Osteoblast (primary cell): ENCODE results near the gene CRB2. TPM values are rescaled to one million over a fixed set of nuclear protein-coding genes. Genes with fewer than 3 reads are reported as not detected.

Experiments used
- DNase-seq: peaks from one replicate; pipeline ENCODE4 v3.0.0; 2011; ENCODE audit warnings: low spot score, mixed read lengths; ENCODE audit not compliant: insufficient read length; ENCODE audit errors: missing footprints
- H2AFZ ChIP-seq: 2 replicates; pipeline ENCODE4 v1.6.0; 2011; ENCODE audit warnings: mild to moderate bottlenecking, low read length
- H3K27ac ChIP-seq: 2 replicates; pipeline ENCODE4 v1.5.1; 2011; ENCODE audit warnings: mild to moderate bottlenecking, low read depth, low read length, moderate library complexity
- H3K27me3 ChIP-seq: 2 replicates; pipeline ENCODE4 v1.6.0; 2012; ENCODE audit warnings: mild to moderate bottlenecking, control low read depth, inconsistent platforms, low read length, moderate library complexity; ENCODE audit not compliant: insufficient read depth
- H3K36me3 ChIP-seq: 2 replicates; pipeline ENCODE4 v1.5.1; 2011; ENCODE audit warnings: mild to moderate bottlenecking, low read length, control low read depth, moderate library complexity; ENCODE audit not compliant: insufficient read depth
- H3K4me1 ChIP-seq: 2 replicates; pipeline ENCODE4 v1.5.1; 2011; ENCODE audit warnings: mild to moderate bottlenecking, low read length, control low read depth, moderate library complexity; ENCODE audit not compliant: insufficient read depth
- H3K4me2 ChIP-seq: 2 replicates; pipeline ENCODE4 v1.6.0; 2011; ENCODE audit warnings: mild to moderate bottlenecking, low read length; ENCODE audit not compliant: insufficient read depth
- H3K4me3 ChIP-seq: fragments of 200-600 bp; sonication (generic); 3 replicates; pipeline ENCODE4 v1.5.1; 2012; ENCODE audit warnings: mild to moderate bottlenecking, low read length, inconsistent platforms; ENCODE audit not compliant: insufficient read depth
- H3K79me2 ChIP-seq: 2 replicates; pipeline ENCODE4 v1.6.0; 2012; ENCODE audit warnings: mild to moderate bottlenecking, low read length, control low read depth, inconsistent platforms; ENCODE audit not compliant: insufficient read depth
- H3K9me3 ChIP-seq: 2 replicates; pipeline ENCODE4 v1.5.1; 2011; ENCODE audit warnings: low read depth, low read length, control low read depth
- H4K20me1 ChIP-seq: 2 replicates; pipeline ENCODE4 v1.6.0; 2012; ENCODE audit warnings: mild to moderate bottlenecking, low read length, control low read depth; ENCODE audit not compliant: insufficient read depth
- CTCF ChIP-seq: IDR thresholded peaks from 2 replicates; pipeline ENCODE4 v1.5.1; 2011; ENCODE audit warnings: mild to moderate bottlenecking, low read depth, low read length, moderate library complexity; ENCODE audit errors: extremely low read depth
- total RNA-seq: library from RNA; depleted of rRNA; stranded (reverse); fragments of >200 nt; gene quantifications from 2 replicates; pipeline ENCODE4 v1.2.3, GENCODE V29; 2012

The CRB2 gene
- total RNA-seq, 1 donor, result not detected

GRCh38 chr9:123399803-123400378 lies 43.9 kb downstream of the CRB2 start:
- H3K4me1 ChIP-seq, result no peaks in the 10 kb centered on the region
- no peak overlapping the region for H2AFZ ChIP-seq
- H3K27me3 ChIP-seq, result no peaks in the 10 kb centered on the region
- H3K36me3 ChIP-seq, result no peaks in the 10 kb centered on the region
- H3K79me2 ChIP-seq, result no peaks in the 10 kb centered on the region
- no peak overlapping the region for H3K27ac ChIP-seq
- H3K4me3 ChIP-seq, result no peak overlapping the region
- peak; percentile 91 for DNase-seq
- H3K9me3 ChIP-seq, result no peaks in the 10 kb centered on the region
- H4K20me1 ChIP-seq, result no peaks in the 10 kb centered on the region
- peak; percentile 56 for TF ChIP-seq CTCF
- no peak overlapping the region for H3K4me2 ChIP-seq

- no peaks in the 10 kb centered on the region for H4K20me1 ChIP-seq
- DNase-seq, result peak; percentile 81
- no peaks in the 10 kb centered on the region for H3K4me1 ChIP-seq
- no peaks in the 10 kb centered on the region for H3K79me2 ChIP-seq
- H3K36me3 ChIP-seq, result no peaks in the 10 kb centered on the region
- H3K4me3 ChIP-seq, result no peak overlapping the region
- H3K4me2 ChIP-seq, result no peak overlapping the region
- no peaks in the 10 kb centered on the region for H3K9me3 ChIP-seq
- H2AFZ ChIP-seq, result no peak overlapping the region
- no peak for TF ChIP-seq CTCF
- H3K27me3 ChIP-seq, result no peaks in the 10 kb centered on the region
- no peak overlapping the region for H3K27ac ChIP-seq
Observed at GRCh38 chr9:123400926-123401503, 45.0 kb downstream of the CRB2 start.

- H2AFZ ChIP-seq, result no peak overlapping the region
- no peaks in the 10 kb centered on the region for H3K27me3 ChIP-seq
- H3K4me2 ChIP-seq, result no peak overlapping the region
- peak; percentile 94 for DNase-seq
- no peaks in the 10 kb centered on the region for H3K36me3 ChIP-seq
- no peaks in the 10 kb centered on the region for H3K4me1 ChIP-seq
- no peaks in the 10 kb centered on the region for H4K20me1 ChIP-seq
- no peaks in the 10 kb centered on the region for H3K79me2 ChIP-seq
- no peaks in the 10 kb centered on the region for H3K9me3 ChIP-seq
- H3K27ac ChIP-seq, result no peak overlapping the region
- no peak overlapping the region for H3K4me3 ChIP-seq
- peak; percentile 80 for TF ChIP-seq CTCF
Observed at GRCh38 chr9:123401879-123402513, 46.0 kb downstream of the CRB2 start.

- H3K36me3 ChIP-seq, result no peaks in the 10 kb centered on the region
- H3K27me3 ChIP-seq, result no peaks in the 10 kb centered on the region
- H3K27ac ChIP-seq, result no peak overlapping the region
- TF ChIP-seq CTCF, result no peak
- peak; percentile 67 for DNase-seq
- no peaks in the 10 kb centered on the region for H4K20me1 ChIP-seq
- no peaks in the 10 kb centered on the region for H3K9me3 ChIP-seq
- H3K4me2 ChIP-seq, result no peak overlapping the region
- no peak overlapping the region for H3K4me3 ChIP-seq
- H2AFZ ChIP-seq, result no peak overlapping the region
- H3K79me2 ChIP-seq, result no peaks in the 10 kb centered on the region
- H3K4me1 ChIP-seq, result no peaks in the 10 kb centered on the region
Observed at GRCh38 chr9:123402981-123403509, 47.0 kb downstream of the CRB2 start.
